HuH-7 (cell line): Measurements from ENCODE around the gene SIM1.

Source experiments
- DNase-seq: peaks from one replicate; pipeline ENCODE4 v3.0.0; 2011; ENCODE audit warnings: low spot score

SIM1 gene

GRCh38 chr6:100457311-100457990, 7.3 kb downstream of the SIM1 start:
- DNase-seq, result no peak

- DNase-seq, result no peak
Measured at GRCh38 chr6:100456908-100457235, 7.8 kb downstream of the SIM1 start.

GRCh38 chr6:100456141-100456907, 8.4 kb downstream of the SIM1 start:
- no peak for DNase-seq

- peak; percentile 86 for DNase-seq
Measured at GRCh38 chr6:100455230-100456124, 9.2 kb downstream of the SIM1 start.

GRCh38 chr6:100454551-100455229, 10.0 kb downstream of the SIM1 start:
- no peak for DNase-seq

- no peak for DNase-seq
Measured at GRCh38 chr6:100453701-100454521, 10.8 kb downstream of the SIM1 start.

- DNase-seq, result peak; percentile 62
Measured at GRCh38 chr6:100452998-100453397, 11.7 kb downstream of the SIM1 start.

GRCh38 chr6:100451577-100451976, 13.1 kb downstream of the SIM1 start:
- no peak for DNase-seq

GRCh38 chr6:100449239-100449691, 15.5 kb downstream of the SIM1 start:
- no peak for DNase-seq

GRCh38 chr6:100447900-100448748, 16.6 kb downstream of the SIM1 start:
- no peak for DNase-seq

- DNase-seq, result no peak
Measured at GRCh38 chr6:100447081-100447899, 17.4 kb downstream of the SIM1 start.

- DNase-seq, result no peak
Measured at GRCh38 chr6:100446115-100447080, 18.3 kb downstream of the SIM1 start.

GRCh38 chr6:100445512-100445911, 19.2 kb downstream of the SIM1 start:
- no peak for DNase-seq

- no peak for DNase-seq
Measured at GRCh38 chr6:100440935-100441334, 23.8 kb downstream of the SIM1 start.

- DNase-seq, result no peak
Measured at GRCh38 chr6:100435299-100435698, 29.4 kb downstream of the SIM1 start.

- no peak for DNase-seq
Measured at GRCh38 chr6:100433726-100434435, 30.8 kb downstream of the SIM1 start.

GRCh38 chr6:100432136-100432535, 32.6 kb downstream of the SIM1 start:
- DNase-seq, result no peak
